ENCODE results near the gene CCBE1.

CCBE1 gene

GRCh38 chr18:59479776-59480175 lies 217.4 kb downstream of the CCBE1 start:
- no peak overlapping the region for H3K4me3 ChIP-seq (ENCODE audit: low read depth, low read length)
- in situ Hi-C loops (cut with HindIII; ENCODE audit: low sequenced_read_pairs): no loop called here
- DNase-seq (ENCODE audit: low read depth): no peak
- TF ChIP-seq CTCF (IDR thresholded peaks at IDR 0.05; ENCODE audit: low read depth, low read length, missing control alignments): no peak

GRCh38 chr18:59478591-59478990 lies 218.6 kb downstream of the CCBE1 start:
- no peak for TF ChIP-seq CTCF (IDR thresholded peaks at IDR 0.05; ENCODE audit: low read depth, low read length, missing control alignments)
- H3K4me3 ChIP-seq (ENCODE audit: low read depth, low read length): no peak overlapping the region
- in situ Hi-C loops (cut with HindIII; ENCODE audit: low sequenced_read_pairs): no loop called here
- no peak for DNase-seq (ENCODE audit: low read depth)

GRCh38 chr18:59477849-59478248 lies 219.4 kb downstream of the CCBE1 start:
- no peak for TF ChIP-seq CTCF (IDR thresholded peaks at IDR 0.05; ENCODE audit: low read depth, low read length, missing control alignments)
- H3K4me3 ChIP-seq (ENCODE audit: low read depth, low read length): no peak overlapping the region
- no peak for DNase-seq (ENCODE audit: low read depth)
- in situ Hi-C loops (cut with HindIII; ENCODE audit: low sequenced_read_pairs): no loop called here

- no peak for TF ChIP-seq CTCF (IDR thresholded peaks at IDR 0.05; ENCODE audit: low read depth, low read length, missing control alignments)
- H3K4me3 ChIP-seq (ENCODE audit: low read depth, low read length): no peak overlapping the region
- in situ Hi-C loops (cut with HindIII; ENCODE audit: low sequenced_read_pairs): no loop called here
- DNase-seq (ENCODE audit: low read depth): no peak
Measured at GRCh38 chr18:59470561-59471121, 226.6 kb downstream of the CCBE1 start.

GRCh38 chr18:59469463-59470180 lies 227.6 kb downstream of the CCBE1 start:
- no peak overlapping the region for H3K4me3 ChIP-seq (ENCODE audit: low read depth, low read length)
- TF ChIP-seq CTCF (IDR thresholded peaks at IDR 0.05; ENCODE audit: low read depth, low read length, missing control alignments): no peak
- no peak for DNase-seq (ENCODE audit: low read depth)
- in situ Hi-C loops (cut with HindIII; ENCODE audit: low sequenced_read_pairs): no loop called here

GRCh38 chr18:59468821-59469220 lies 228.4 kb downstream of the CCBE1 start:
- no peak overlapping the region for H3K4me3 ChIP-seq (ENCODE audit: low read depth, low read length)
- no peak for DNase-seq (ENCODE audit: low read depth)
- in situ Hi-C loops (cut with HindIII; ENCODE audit: low sequenced_read_pairs): no loop called here
- no peak for TF ChIP-seq CTCF (IDR thresholded peaks at IDR 0.05; ENCODE audit: low read depth, low read length, missing control alignments)

All from astrocyte of the cerebellum (primary cell).